ENCODE data around the gene PCNT. TPM values are rescaled to one million over a fixed set of nuclear protein-coding genes. Genes with fewer than 3 reads are reported as not detected.
A peak's percentile ranks its signal among the peaks of the same experiment; 100 is the strongest.

PCNT gene
- total and polyA plus RNA-seq, 9 of the 15 experiments (the other 6 are each of a cell fraction or from before 2014, with no cell fraction given): 9.1 to 53.5 (median 31.3) TPM

GRCh38 chr21:46350981-46351380 is 27.0 kb downstream of the PCNT start:
- Histone ChIP-seq H3K9ac (ENCODE audit: insufficient read depth in 1 of 2, low read depth in 2 of 2, low read length in 2 of 2) (0 out of 4 replicates have a peak overlapping the region, but pooled peaks of 1 of the 2 experiments have one; percentile 23), H3K27me3 (ENCODE audit: control insufficient read depth in 2 of 2, insufficient read depth in 2 of 2, low read length in 2 of 2) (no peaks in the 10 kb centered on the region), H3K4me1 (replicated peaks in 1 of 2; ENCODE audit: control insufficient read depth in 2 of 2, insufficient read depth in 2 of 2, low read length in 2 of 2) (peaks cover 0 to 15% of the 10 kb centered on the region in 2 experiments; a peak in 1 of 5 replicates), H3K36me3 (ENCODE audit: control insufficient read depth, insufficient read depth, low read length) (peaks cover 98% of the 10 kb centered on the region), H3K79me2 (ENCODE audit: control insufficient read depth, insufficient read depth, low read length) (no peaks in the 10 kb centered on the region), H3K27ac (ENCODE audit: extremely low read depth, low read depth, low read length) (no peak overlapping the region), H3K9me1 (ENCODE audit: control insufficient read depth, insufficient read depth, low read length) (no peaks in the 10 kb centered on the region), H2AFZ (ENCODE audit: low read depth, low read length) (no peak overlapping the region), H3K9me3 (replicated peaks; ENCODE audit: control insufficient read depth, insufficient read depth, low read depth, low read length) (no peaks in the 10 kb centered on the region), H3K4me2 (ENCODE audit: insufficient read depth, low read length) (no peak overlapping the region), H3K4me3 (no peak overlapping the region), H4K20me1 (replicated peaks; ENCODE audit: control insufficient read depth, insufficient read depth, low read length) (peaks cover 5% of the 10 kb centered on the region)
- in situ Hi-C loops (cut with MboI): no loop called here
- FAIRE-seq (no peak), DNase-seq (ENCODE audit: extremely low read depth in 1 of 4, low spot score in 3 of 4) (no peak), ATAC-seq (no peak)
- no peak for TF ChIP-seq CHD7 (IDR thresholded peaks at IDR 0.05; ENCODE audit: low read depth, low read length)
- no peak for TF ChIP-seq SIX5 (IDR thresholded peaks at IDR 0.05; ENCODE audit: borderline replicate concordance in 1 of 2, insufficient read depth in 1 of 2, low read depth in 1 of 2, low read length in 2 of 2)
- no peak for TF ChIP-seq STAT5A (IDR thresholded peaks at IDR 0.05; ENCODE audit: borderline replicate concordance, low read length)
- no peak for TF ChIP-seq ZNF212 (CRISPR knock-in tag; IDR thresholded peaks at IDR 0.05)
- no peak for TF ChIP-seq STAG1 (CRISPR knock-in tag; IDR thresholded peaks at IDR 0.05; ENCODE audit: borderline replicate concordance)
- no peak for TF ChIP-seq ZNF174 (CRISPR knock-in tag; IDR thresholded peaks at IDR 0.05)
- no peak for TF ChIP-seq ZBTB7A (IDR thresholded peaks at IDR 0.05; ENCODE audit: borderline replicate concordance, control insufficient read depth, low read depth, low read length)
- no peak for TF ChIP-seq TRIM28 (IDR thresholded peaks at IDR 0.05)
- TF ChIP-seq ZNF121 (CRISPR knock-in tag; conservative IDR thresholded peaks at IDR 0.05): no peak
- no peak for TF ChIP-seq ILF3 (IDR thresholded peaks at IDR 0.05; ENCODE audit: borderline replicate concordance)
- TF ChIP-seq PTBP1 (IDR thresholded peaks at IDR 0.05; ENCODE audit: low read depth, low read length): no peak
- no peak for TF ChIP-seq ZNF75A (CRISPR knock-in tag; IDR thresholded peaks at IDR 0.05)
- WGBS (ENCODE audit: insufficient coverage, low coverage, missing lambda C conversion rate): 94% methylated on average over 13 of the region's 13 CpGs
- BruUV-seq (replicated peaks): no TSS peak
- CTCF ChIA-PET (ENCODE audit: low intra/inter-chr PET ratio): no interaction called here
- intact Hi-C loops (cut with micrococcal nuclease): no loop called here
- POLR2A ChIA-PET: no interaction called here
